GM04504 (cell line): ENCODE measurements around the gene CYCS.
"Not testable (repeated sequence)": the region's sequence is repeated elsewhere in the genome, so short reads cannot be mapped to it uniquely, and the experiment has no call there.

Experiments
- DNase-seq: peaks from one replicate; pipeline ENCODE4 v3.0.0-alpha.2; 2012; ENCODE audit warnings: low read depth

CYCS gene

GRCh38 chr7:25118048-25118753 is 6.9 kb downstream of the CYCS start:
- DNase-seq = no peak

DNA sequence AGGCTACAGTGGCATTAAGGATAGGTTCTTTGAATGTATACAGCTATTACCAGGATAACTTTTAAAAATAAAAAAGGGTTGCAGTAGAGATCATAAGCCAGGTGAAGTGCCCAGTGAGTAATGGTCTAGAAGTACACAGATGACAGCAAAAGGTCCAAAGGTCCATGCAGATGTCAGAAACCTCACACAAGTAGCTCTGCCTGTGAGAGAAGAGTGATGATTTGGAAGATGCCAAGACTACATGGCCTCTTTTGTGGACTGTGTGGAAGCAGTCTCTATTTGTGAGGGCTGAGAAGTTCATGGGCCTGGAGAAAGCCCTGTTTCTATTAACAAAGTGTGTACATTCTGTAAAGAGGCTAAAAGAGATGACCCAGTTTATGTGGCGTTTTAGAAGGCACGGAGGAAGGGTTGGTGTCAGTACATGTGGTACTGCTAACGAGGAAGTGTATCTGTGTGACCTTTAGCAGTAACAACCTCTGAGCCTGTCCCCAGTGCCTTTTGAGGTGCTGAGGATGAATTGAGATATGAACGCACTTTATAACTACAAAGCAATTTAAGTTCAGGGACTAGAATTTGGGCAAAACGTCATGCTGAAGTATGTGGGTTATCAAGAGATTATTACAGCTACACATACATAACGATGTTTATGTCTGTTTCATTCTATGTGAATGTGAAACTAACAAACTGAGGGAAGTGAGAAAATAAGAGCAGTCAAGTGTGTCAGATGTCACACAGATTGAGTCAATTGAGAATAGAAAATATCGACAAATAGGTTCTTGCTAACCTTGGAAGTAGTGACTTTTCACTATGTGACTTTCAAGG is 7.6 kb downstream of the CYCS start:
- no peak for DNase-seq

DNA sequence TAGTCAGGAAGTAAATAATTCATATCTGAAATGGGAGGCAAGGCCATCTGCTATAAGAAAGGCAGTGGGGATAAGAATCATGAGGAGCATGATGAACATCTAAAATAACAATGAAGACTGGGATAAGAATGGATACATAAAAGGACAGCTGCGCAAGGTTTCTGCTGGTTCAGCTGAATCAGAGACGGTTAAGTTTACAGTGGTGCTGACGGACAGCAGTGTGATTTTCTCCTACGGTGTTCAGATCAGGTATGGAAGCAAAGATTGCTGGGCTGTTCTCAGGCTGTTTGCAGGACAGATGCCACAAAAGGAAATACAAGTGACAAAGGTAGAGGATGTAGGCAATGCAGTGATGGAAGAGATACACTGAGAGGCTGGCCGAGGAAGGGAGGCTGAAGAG is 8.4 kb downstream of the CYCS start:
- DNase-seq = no peak

DNA sequence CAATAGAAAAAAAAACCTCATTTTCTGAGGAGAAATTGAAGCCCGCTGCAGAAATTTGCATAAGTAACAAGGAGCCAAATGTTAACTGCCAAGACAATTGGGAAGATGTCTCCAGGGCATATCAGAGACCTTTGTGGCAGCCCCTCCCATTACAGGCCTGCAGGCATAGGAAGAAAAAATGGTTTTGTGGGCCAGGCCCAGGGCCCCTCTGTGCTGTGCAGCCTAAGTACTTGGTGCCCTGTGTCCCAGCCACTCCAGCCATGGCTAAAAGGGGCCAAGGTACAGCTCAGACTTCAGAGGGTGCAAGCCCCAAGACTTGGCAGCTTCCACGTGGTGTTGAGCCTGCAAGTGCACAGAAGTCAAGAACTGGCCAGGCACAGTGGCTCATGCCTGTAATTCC is 14.5 kb downstream of the CYCS start:
- not testable (repeated sequence) for DNase-seq

GRCh38 chr7:25109276-25109675 is 15.8 kb downstream of the CYCS start:
- no peak for DNase-seq

DNA sequence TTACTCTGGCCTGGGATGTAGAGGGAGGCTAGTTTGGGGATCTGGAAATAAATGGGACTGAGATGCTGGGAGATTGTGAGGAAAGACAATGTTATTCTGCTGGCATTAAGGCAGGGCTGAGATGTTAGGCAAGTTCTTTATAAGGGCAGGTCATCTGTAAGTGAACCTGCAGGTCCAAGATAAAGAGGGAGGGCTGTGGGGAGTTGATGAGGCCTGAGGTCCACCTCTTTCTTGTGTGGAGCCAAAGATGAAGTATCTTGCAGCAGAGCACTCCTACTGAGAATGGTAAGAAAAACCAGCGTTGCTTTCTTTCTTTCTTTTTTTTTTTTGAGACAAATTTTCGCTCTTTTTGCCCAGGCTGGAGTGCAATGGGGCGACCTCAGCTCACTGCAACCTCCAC is 19.1 kb downstream of the CYCS start:
- no peak for DNase-seq

DNA sequence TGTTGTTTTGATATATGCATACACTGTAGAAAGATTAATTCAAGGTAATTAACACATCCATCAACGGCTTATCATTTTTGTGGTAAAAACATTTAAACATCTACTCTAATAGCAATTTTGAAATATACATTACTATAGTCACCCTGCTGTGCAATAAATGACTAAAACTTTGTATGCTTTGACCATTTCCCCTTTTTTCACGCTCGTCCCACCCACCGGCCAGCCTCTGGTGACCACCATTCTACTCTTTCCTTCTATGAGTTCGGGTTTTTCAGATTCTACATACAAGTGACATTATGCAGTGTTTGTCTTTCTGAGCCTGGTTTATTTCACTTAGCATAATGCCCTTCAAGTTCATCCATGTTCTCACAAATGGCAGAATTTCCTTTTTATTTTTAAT is 21.3 kb downstream of the CYCS start:
- no peak for DNase-seq

GRCh38 chr7:25101817-25102216 is 23.2 kb downstream of the CYCS start:
- DNase-seq = no peak

DNA sequence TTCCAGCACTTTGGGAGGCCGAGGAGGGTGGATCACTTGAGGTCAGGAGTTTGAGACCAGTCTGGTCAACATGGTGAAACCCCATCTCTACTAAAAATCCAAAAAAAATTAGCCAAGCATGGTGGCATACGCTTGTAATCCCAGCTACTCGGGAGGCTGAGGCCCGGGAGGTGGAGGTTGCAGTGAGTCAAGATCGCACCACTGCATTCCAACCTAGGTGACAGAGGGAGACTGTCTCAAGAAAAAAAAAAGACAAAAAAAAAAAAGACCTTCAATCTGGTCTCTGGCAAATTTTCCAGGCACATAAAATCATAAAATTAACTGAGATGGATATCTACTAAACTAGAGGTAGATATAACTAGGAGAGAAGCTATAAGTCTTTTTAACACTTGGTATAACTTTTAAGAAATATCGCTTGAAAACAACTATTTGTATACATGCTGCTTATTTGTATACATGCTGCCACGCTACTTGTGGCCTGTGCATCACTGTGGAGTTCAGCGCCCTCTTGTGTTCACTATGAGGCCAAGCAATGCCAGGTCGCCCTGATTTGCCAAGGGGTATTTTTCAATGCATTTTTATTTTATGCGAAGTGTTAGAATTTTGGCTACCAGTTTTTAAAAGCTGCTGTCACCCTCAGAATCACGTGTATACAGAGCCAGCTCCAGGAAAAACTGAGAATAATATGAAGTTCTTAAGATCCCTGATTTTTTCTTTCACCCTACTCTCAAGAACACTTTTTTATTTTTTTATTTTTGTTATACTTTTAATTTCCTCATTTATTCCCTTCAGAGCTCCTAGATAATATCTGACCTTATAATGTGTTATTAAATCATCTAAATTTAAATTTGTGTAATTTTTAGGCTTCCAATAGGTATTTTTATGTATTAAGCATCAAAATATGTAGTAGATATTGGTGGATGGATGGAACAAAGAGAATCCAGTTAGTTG is 26.7 kb downstream of the CYCS start:
- no peak for DNase-seq

GRCh38 chr7:25095516-25096345 is 29.3 kb downstream of the CYCS start:
- DNase-seq = no peak

DNA sequence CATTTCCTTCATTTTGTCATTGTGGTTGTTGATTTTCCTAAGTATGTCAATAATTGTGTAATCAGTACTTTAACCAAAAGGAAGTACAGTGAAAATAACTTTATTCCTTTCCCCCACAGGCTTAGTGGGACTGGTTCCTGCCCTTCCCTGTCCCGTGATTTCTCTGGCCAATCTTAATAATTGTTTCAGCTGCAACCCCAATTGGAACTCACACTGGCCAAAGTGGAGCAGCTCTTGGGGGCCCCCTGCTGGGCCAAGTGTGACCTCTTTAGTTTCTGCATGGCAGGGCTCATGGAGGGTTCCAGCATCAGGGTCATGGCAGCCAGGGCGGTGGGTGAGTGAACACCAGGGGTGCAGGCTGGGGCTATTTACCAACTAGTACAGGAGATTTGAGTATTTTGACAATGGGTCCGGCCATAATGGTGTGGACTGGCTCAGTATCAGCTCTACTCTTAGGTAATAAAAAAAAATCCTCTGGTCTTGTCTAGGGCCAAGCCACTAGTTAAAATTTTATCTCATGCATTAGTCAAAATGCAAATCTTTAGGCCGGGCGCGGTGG is 31.7 kb downstream of the CYCS start:
- peak; percentile 60 for DNase-seq

GRCh38 chr7:25091779-25092178 is 33.3 kb downstream of the CYCS start:
- no peak for DNase-seq

DNA sequence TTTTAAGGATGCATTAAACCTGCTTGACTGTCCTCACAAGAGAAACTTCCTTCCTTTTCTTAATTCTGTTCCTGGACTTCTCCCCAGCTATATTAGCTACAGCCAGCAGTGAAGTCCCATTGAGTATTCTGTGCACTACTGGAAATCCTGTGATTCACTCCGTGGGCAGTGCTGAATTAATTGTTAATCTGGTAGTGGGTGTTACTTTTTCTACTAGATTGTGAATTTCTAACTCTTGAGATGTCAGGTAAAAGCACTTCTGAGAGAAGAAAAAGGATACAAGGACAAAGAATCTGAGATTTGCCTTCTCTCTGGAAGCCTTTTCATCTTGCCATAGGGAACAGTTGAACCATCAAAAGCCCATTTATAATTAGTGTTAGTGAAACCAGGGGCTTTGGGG is 33.9 kb downstream of the CYCS start:
- DNase-seq = no peak

DNA sequence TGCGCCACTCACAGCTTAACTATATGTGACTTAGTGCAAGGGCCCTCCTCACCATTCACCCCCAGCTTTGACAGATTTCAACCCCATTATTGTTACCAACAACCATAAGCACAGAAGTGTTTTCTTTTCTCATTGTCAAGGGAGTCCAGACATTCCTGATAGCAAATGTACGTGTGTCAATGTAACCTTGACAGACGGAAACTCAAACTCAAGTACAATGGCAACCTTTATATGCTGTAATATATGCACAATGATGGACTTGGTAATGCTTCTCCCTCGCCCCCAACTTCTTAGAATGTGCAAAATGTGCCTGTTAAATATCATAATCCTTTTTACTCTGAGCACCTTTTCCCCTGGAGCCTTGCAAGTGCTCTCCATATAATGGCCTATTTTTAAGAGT is 34.7 kb downstream of the CYCS start:
- no peak for DNase-seq

- no peak for DNase-seq
These were observed 37.2 kb downstream of the CYCS start for GRCh38 chr7:25087855-25088254.

GRCh38 chr7:25084821-25085220 is 40.2 kb downstream of the CYCS start:
- no peak for DNase-seq

DNA sequence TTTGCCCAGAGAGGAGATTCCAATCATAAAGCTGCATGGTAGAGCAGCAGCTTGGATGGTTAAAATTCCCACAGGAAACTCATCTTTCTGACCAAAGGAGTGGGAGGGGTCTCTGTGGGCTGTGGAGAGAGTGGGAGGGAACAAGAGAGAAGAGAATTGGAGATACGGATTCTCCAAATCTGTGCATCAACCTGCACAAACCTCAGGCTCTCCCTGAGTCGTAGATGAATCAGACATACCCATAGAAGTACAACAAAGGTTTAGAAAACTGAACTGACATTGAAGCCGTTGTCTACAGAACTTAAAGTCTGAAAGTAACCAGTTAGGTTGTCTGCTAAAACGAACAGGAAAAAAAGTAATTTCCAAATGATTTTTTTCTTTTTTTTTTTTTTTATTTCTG is 41.9 kb downstream of the CYCS start:
- no peak for DNase-seq

DNA sequence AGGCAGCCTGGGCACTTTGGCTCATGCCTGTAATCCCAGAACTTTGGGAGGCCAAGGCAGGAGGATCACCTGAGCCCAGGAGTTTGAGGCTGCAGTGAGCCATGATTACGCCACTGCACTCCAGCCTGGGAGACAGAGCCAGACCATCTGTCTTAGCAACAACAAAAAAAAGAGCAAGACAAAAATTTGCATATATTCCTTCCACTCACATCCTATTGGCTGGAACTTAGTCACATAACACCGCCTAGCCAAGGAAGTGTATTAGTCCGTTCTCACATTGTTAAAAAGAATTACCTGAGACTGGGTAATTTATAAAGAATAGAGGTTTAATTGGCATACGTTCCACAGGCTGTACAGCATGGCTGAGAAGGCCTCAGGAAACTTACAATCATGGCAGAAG is 43.0 kb downstream of the CYCS start:
- DNase-seq = not testable (repeated sequence)

- no peak for DNase-seq
These were observed 48.0 kb downstream of the CYCS start for GRCh38 chr7:25077096-25077495.

- no peak for DNase-seq
These were observed 49.6 kb downstream of the CYCS start for GRCh38 chr7:25075459-25075858.

GRCh38 chr7:25073451-25073850 is 51.6 kb downstream of the CYCS start:
- DNase-seq = peak; percentile 78
